ENCODE measurements around the gene DLG2.
"Not testable (repeated sequence)": the region's sequence is repeated elsewhere in the genome, so short reads cannot be mapped to it uniquely, and the experiment has no call there.

Gene DLG2

GRCh38 chr11:85096939-85097338 is 530.2 kb downstream of the DLG2 start:
- DNase-seq = no peak

GRCh38 chr11:85095239-85095638 is 531.9 kb downstream of the DLG2 start:
- DNase-seq = no peak

GRCh38 chr11:85094795-85095194 is 532.3 kb downstream of the DLG2 start:
- DNase-seq = no peak

- no peak for DNase-seq
These were observed 537.5 kb downstream of the DLG2 start for GRCh38 chr11:85089654-85090053.

GRCh38 chr11:85088286-85088685 is 538.9 kb downstream of the DLG2 start:
- no peak for DNase-seq

- DNase-seq = no peak
These were observed 540.5 kb downstream of the DLG2 start for GRCh38 chr11:85086504-85087284.

- no peak for DNase-seq
These were observed 550.4 kb downstream of the DLG2 start for GRCh38 chr11:85076535-85077330.

GRCh38 chr11:85062659-85063058 is 564.5 kb downstream of the DLG2 start:
- no peak for DNase-seq

- DNase-seq = no peak
These were observed 574.5 kb downstream of the DLG2 start for GRCh38 chr11:85052636-85053035.

GRCh38 chr11:85048801-85049200 is 578.3 kb downstream of the DLG2 start:
- no peak for DNase-seq

- DNase-seq = no peak
These were observed 581.4 kb downstream of the DLG2 start for GRCh38 chr11:85045716-85046115.

GRCh38 chr11:85044911-85045310 is 582.2 kb downstream of the DLG2 start:
- no peak for DNase-seq

- no peak for DNase-seq
These were observed 584.8 kb downstream of the DLG2 start for GRCh38 chr11:85042361-85042760.

GRCh38 chr11:85040166-85040565 is 587.0 kb downstream of the DLG2 start:
- no peak for DNase-seq

GRCh38 chr11:85029964-85030363 is 597.2 kb downstream of the DLG2 start:
- no peak for DNase-seq

GRCh38 chr11:85028329-85029101 is 598.6 kb downstream of the DLG2 start:
- no peak for DNase-seq

- no peak for DNase-seq
These were observed 599.8 kb downstream of the DLG2 start for GRCh38 chr11:85027346-85027745.

GRCh38 chr11:85021058-85021457 is 606.1 kb downstream of the DLG2 start:
- no peak for DNase-seq

GRCh38 chr11:84993386-84993785 is 633.8 kb downstream of the DLG2 start:
- DNase-seq = no peak

- no peak for DNase-seq
These were observed 637.0 kb downstream of the DLG2 start for GRCh38 chr11:84990141-84990540.

- not testable (repeated sequence) for DNase-seq
These were observed 639.4 kb downstream of the DLG2 start for GRCh38 chr11:84987686-84988187.

- DNase-seq = no peak
These were observed 645.8 kb downstream of the DLG2 start for GRCh38 chr11:84981301-84981700.

- DNase-seq = no peak
These were observed 658.0 kb downstream of the DLG2 start for GRCh38 chr11:84969103-84969502.
